Left ventricle myocardium superior (tissue), 1 donor: ENCODE measurements around the gene TBC1D13. TPM values are rescaled to one million over a fixed set of nuclear protein-coding genes. Genes with fewer than 3 reads are reported as not detected.

ENCODE experiments used
- ATAC-seq: fragments of 200-7000 bp; cut with Tn5 transposase; one replicate; pipeline ENCODE4 v1.9.1; 2020; ENCODE audit warnings: mild to moderate bottlenecking, moderate library complexity
- DNase-seq: peaks from one replicate; pipeline ENCODE4 v3.0.0-alpha.2; 2020
- intact Hi-C: fragments of 100-400 bp; cut with micrococcal nuclease; formaldehyde crosslinking; loops from one replicate; pipeline ENCODE4 v1.11.0; 2022
- total RNA-seq: library from RNA; stranded (reverse); fragmentation: NEBNext Ultra II Directional; extraction: Animal tissue kit (Norgen Biotek cat#: 25700); gene quantifications from one replicate; pipeline ENCODE4 v1.2.1, GENCODE V29; 2021
- donor health status: DM: no; HTN: yes; CAD: no; lungs with severe emphysema.

The TBC1D13 gene
- total RNA-seq, 1 donor from 2014 or later: 19.9 TPM

GRCh38 chr9:128818839-128819715, 32.0 kb downstream of the TBC1D13 start:
- ATAC-seq: peak; percentile 24
- intact Hi-C loops: no loop called here
- DNase-seq: peak; percentile 77

- DNase-seq: peak; percentile 78
- ATAC-seq: peak; percentile 66
- intact Hi-C loops: no loop called here
Measured at GRCh38 chr9:128819716-128820664, 32.9 kb downstream of the TBC1D13 start.

- no peak for DNase-seq
Measured at GRCh38 chr9:128820665-128821583, 33.9 kb downstream of the TBC1D13 start.

GRCh38 chr9:128821584-128822406, 34.7 kb downstream of the TBC1D13 start:
- no peak for ATAC-seq
- intact Hi-C loops: no loop called here
- no peak for DNase-seq

More at GRCh38 chr9:128820665-128821583, 33.9 kb downstream of the TBC1D13 start:
- no peak for ATAC-seq
- intact Hi-C loops: no loop called here

- ATAC-seq (no peak), DNase-seq (no peak)
- intact Hi-C loops: no loop called here
Measured at GRCh38 chr9:128822407-128823042, 35.5 kb downstream of the TBC1D13 start.

GRCh38 chr9:128823362-128823902, 36.4 kb downstream of the TBC1D13 start:
- intact Hi-C loops: no loop called here

GRCh38 chr9:128823903-128824406, 36.9 kb downstream of the TBC1D13 start:
- ATAC-seq (no peak), DNase-seq (no peak)
- intact Hi-C loops: no loop called here

More at GRCh38 chr9:128823362-128823902, 36.4 kb downstream of the TBC1D13 start:
- DNase-seq: no peak
- ATAC-seq: no peak

- ATAC-seq (no peak), DNase-seq (no peak)
- intact Hi-C loops: no loop called here
Measured at GRCh38 chr9:128824911-128825310, 37.9 kb downstream of the TBC1D13 start.

- intact Hi-C loops: no loop called here
- DNase-seq (no peak), ATAC-seq (no peak)
Measured at GRCh38 chr9:128825923-128826700, 39.1 kb downstream of the TBC1D13 start.

- DNase-seq (no peak), ATAC-seq (no peak)
- intact Hi-C loops: no loop called here
Measured at GRCh38 chr9:128828267-128828666, 41.2 kb downstream of the TBC1D13 start.

GRCh38 chr9:128828719-128829452, 41.8 kb downstream of the TBC1D13 start:
- no peak for DNase-seq
- intact Hi-C loops: no loop called here
- no peak for ATAC-seq

GRCh38 chr9:128829477-128830251, 42.6 kb downstream of the TBC1D13 start, which contains the start of gene SPOUT1:
TSS of gene SPOUT1 (minus strand) at chr9:128829794. CDS start at chr9:128829780, 14 bp downstream.
- DNase-seq: peak; percentile 95
- intact Hi-C loops: no loop called here
- peak; percentile 99 for ATAC-seq

- DNase-seq (no peak), ATAC-seq (no peak)
- intact Hi-C loops: no loop called here
Measured at GRCh38 chr9:128833696-128834095, 46.6 kb downstream of the TBC1D13 start.

- DNase-seq: no peak
- intact Hi-C loops: no loop called here
- no peak for ATAC-seq
Measured at GRCh38 chr9:128835246-128836210, 48.5 kb downstream of the TBC1D13 start.
